Astrocyte (in vitro differentiated cells and primary cell): ENCODE results near the gene DHX58. TPM values are rescaled to one million over a fixed set of nuclear protein-coding genes. Genes with fewer than 3 reads are reported as not detected.

ENCODE experiments used
- DNase-seq: peaks from one replicate; pipeline ENCODE4 v3.0.0-alpha.2; 2010; ENCODE audit warnings: low read depth
- FAIRE-seq: peaks from 2 replicates; lab custom pipeline; 2011; peaks lifted over from hg19 to GRCh38; lab: Jason Lieb, UNC
- H2AFZ ChIP-seq: 2 replicates; pipeline ENCODE4 v1.6.0; 2012; ENCODE audit warnings: low read depth, low read length, inconsistent platforms
- H3K27ac ChIP-seq: 2 replicates; pipeline ENCODE4 v1.5.1; 2011; ENCODE audit warnings: low read depth, low read length, inconsistent platforms
- H3K27me3 ChIP-seq: 2 replicates; pipeline ENCODE4 v1.6.0; 2011; ENCODE audit warnings: low read length, inconsistent platforms; ENCODE audit not compliant: insufficient read depth
- H3K36me3 ChIP-seq: 2 replicates; pipeline ENCODE4 v1.5.1; 2011; ENCODE audit warnings: low read length, inconsistent platforms; ENCODE audit not compliant: insufficient read depth
- H3K4me1 ChIP-seq: 2 replicates; pipeline ENCODE4 v1.5.1; 2011; ENCODE audit warnings: low read length, inconsistent platforms; ENCODE audit not compliant: insufficient read depth
- H3K4me2 ChIP-seq: 2 replicates; pipeline ENCODE4 v1.6.0; 2012; ENCODE audit warnings: low read length, inconsistent platforms
- H3K4me3 ChIP-seq: 2 replicates; pipeline ENCODE4 v1.5.1; 2011; ENCODE audit warnings: low read depth, mild to moderate bottlenecking, low read length, inconsistent platforms; ENCODE audit not compliant: insufficient read depth
- H3K79me2 ChIP-seq: 2 replicates; pipeline ENCODE4 v1.6.0; 2012; ENCODE audit warnings: mild to moderate bottlenecking, low read length, inconsistent platforms; ENCODE audit not compliant: insufficient read depth
- H3K9ac ChIP-seq: 2 replicates; pipeline ENCODE4 v1.6.0; 2012; ENCODE audit warnings: mild to moderate bottlenecking, low read length, inconsistent platforms
- H3K9me3 ChIP-seq: 2 replicates; pipeline ENCODE4 v1.5.1; 2012; ENCODE audit warnings: low read depth, mild to moderate bottlenecking, low read length, inconsistent platforms; ENCODE audit not compliant: insufficient read depth
- H4K20me1 ChIP-seq: 2 replicates; pipeline ENCODE4 v1.6.0; 2012; ENCODE audit warnings: low read length, inconsistent platforms; ENCODE audit not compliant: insufficient read depth
- H3K27ac Mint-ChIP-seq: one replicate; pipeline ENCODE4 v1.8.0; 2021; ENCODE audit warnings: mild to moderate bottlenecking, mixed read lengths; ENCODE audit not compliant: unreplicated experiment
- H3K27me3 Mint-ChIP-seq: one replicate; pipeline ENCODE4 v1.8.0; 2021; ENCODE audit warnings: low read depth, mixed read lengths; ENCODE audit not compliant: unreplicated experiment
- H3K36me3 Mint-ChIP-seq: one replicate; pipeline ENCODE4 v1.8.0; 2021; ENCODE audit warnings: low read depth, mixed read lengths; ENCODE audit not compliant: unreplicated experiment
- H3K4me1 Mint-ChIP-seq: one replicate; pipeline ENCODE4 v1.8.0; 2021; ENCODE audit warnings: low read depth, mixed read lengths; ENCODE audit not compliant: unreplicated experiment
- H3K4me3 Mint-ChIP-seq: one replicate; pipeline ENCODE4 v1.8.0; 2021; ENCODE audit warnings: mild to moderate bottlenecking, moderate library complexity, mixed read lengths; ENCODE audit not compliant: unreplicated experiment
- H3K9me3 Mint-ChIP-seq: one replicate; pipeline ENCODE4 v1.8.0; 2021; ENCODE audit warnings: mild to moderate bottlenecking, mixed read lengths; ENCODE audit not compliant: unreplicated experiment
- EZH2 ChIP-seq: IDR thresholded peaks from 2 replicates; pipeline ENCODE4 v1.6.1; 2012; ENCODE audit warnings: mild to moderate bottlenecking, low read length, inconsistent platforms; ENCODE audit not compliant: insufficient read depth
- total RNA-seq: library from RNA; stranded (reverse); gene quantifications from 2 replicates; pipeline ENCODE4 v1.2.1, GENCODE V29; 2021
- TF ChIP-seq, protein P1 (sequence below): IDR thresholded peaks from 2 replicates; pipeline ENCODE4 v1.5.1; 2011; ENCODE audit warnings: low read depth, mild to moderate bottlenecking, inconsistent platforms, low read length, moderate library complexity; ENCODE audit not compliant: insufficient read depth

The DHX58 gene
- total RNA-seq, 1 donor from 2014 or later: 5.4 TPM

DNA sequence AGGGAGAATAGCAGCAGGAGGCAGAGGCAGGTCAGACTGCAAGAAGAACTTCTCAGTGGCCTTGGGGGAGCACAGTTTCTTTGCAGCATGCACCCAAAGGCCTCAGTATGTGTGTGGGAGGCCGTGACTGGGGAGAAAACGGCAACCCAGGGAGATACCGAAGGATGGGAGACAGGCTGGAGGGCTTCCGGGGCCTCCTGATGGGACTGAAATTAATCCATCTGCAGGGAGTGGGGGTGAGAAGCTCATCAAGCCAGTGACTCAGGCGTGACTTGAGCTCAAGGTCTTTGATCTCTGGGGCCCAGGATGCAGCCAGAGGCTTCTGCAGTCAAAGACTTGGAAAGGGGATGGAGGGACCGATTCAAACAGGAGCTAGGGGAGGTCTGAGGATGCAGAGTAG is 57.0 kb downstream of the DHX58 start:
- TF ChIP-seq, protein P1, sequence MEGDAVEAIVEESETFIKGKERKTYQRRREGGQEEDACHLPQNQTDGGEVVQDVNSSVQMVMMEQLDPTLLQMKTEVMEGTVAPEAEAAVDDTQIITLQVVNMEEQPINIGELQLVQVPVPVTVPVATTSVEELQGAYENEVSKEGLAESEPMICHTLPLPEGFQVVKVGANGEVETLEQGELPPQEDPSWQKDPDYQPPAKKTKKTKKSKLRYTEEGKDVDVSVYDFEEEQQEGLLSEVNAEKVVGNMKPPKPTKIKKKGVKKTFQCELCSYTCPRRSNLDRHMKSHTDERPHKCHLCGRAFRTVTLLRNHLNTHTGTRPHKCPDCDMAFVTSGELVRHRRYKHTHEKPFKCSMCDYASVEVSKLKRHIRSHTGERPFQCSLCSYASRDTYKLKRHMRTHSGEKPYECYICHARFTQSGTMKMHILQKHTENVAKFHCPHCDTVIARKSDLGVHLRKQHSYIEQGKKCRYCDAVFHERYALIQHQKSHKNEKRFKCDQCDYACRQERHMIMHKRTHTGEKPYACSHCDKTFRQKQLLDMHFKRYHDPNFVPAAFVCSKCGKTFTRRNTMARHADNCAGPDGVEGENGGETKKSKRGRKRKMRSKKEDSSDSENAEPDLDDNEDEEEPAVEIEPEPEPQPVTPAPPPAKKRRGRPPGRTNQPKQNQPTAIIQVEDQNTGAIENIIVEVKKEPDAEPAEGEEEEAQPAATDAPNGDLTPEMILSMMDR: no peak
- TF ChIP-seq EZH2: no peak
- H3K4me3 ChIP-seq: no peak overlapping the region
- H3K27me3 ChIP-seq: peaks cover 34% of the 10 kb centered on the region
- Mint-ChIP-seq H3K27me3 (peaks cover 57% of the 10 kb centered on the region), H3K9me3 (no peaks in the 10 kb centered on the region), H3K4me1 (peaks cover 6% of the 10 kb centered on the region), H3K36me3 (peaks cover 2% of the 10 kb centered on the region), H3K27ac (no peak overlapping the region), H3K4me3 (no peak overlapping the region)
- H3K9ac ChIP-seq: no peak overlapping the region
- no peak overlapping the region for H3K27ac ChIP-seq
- H3K4me1 ChIP-seq: no peaks in the 10 kb centered on the region
- no peak for FAIRE-seq
- no peak overlapping the region for H2AFZ ChIP-seq
- no peak overlapping the region for H3K4me2 ChIP-seq
- H3K9me3 ChIP-seq: no peaks in the 10 kb centered on the region
- H3K79me2 ChIP-seq: no peaks in the 10 kb centered on the region
- H3K36me3 ChIP-seq: no peaks in the 10 kb centered on the region
- H4K20me1 ChIP-seq: no peaks in the 10 kb centered on the region
- DNase-seq: no peak

DNA sequence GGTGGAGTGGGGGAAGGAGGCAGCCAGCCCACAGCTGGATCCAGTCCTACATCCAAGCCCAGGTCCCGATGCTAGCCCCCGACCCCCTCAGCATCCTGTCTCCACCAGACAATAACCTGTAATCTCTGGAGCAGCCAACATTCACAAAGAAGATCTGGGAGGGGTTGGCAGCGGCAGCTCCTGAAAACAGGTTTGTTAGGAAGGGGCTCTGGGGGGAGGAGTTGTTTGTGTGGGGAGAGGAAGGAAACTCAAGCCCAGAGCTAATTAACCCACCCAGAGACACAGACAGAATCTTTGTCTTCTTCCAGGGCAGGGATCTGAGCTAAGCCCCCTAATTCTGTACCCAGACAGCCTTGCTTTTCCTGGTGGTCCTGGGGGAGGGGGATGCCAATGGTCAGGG is 57.5 kb downstream of the DHX58 start:
- H3K36me3 ChIP-seq: no peaks in the 10 kb centered on the region
- TF ChIP-seq EZH2: no peak
- TF ChIP-seq, protein P1: no peak
- H4K20me1 ChIP-seq: no peaks in the 10 kb centered on the region
- no peak overlapping the region for H3K4me3 Mint-ChIP-seq
- no peaks in the 10 kb centered on the region for H3K9me3 ChIP-seq
- no peak overlapping the region for H2AFZ ChIP-seq
- H3K9me3 Mint-ChIP-seq: no peaks in the 10 kb centered on the region
- no peaks in the 10 kb centered on the region for H3K79me2 ChIP-seq
- no peak overlapping the region for H3K4me2 ChIP-seq
- DNase-seq (no peak), FAIRE-seq (no peak)
- peaks cover 34% of the 10 kb centered on the region for H3K27me3 ChIP-seq
- H3K36me3 Mint-ChIP-seq: peaks cover under 1% of the 10 kb centered on the region
- no peak overlapping the region for H3K4me3 ChIP-seq
- H3K9ac ChIP-seq: no peak overlapping the region
- peaks cover 1% of the 10 kb centered on the region for H3K4me1 ChIP-seq
- H3K27ac ChIP-seq: no peak overlapping the region
- H3K4me1 Mint-ChIP-seq: peaks cover 6% of the 10 kb centered on the region
- peaks cover 54% of the 10 kb centered on the region for H3K27me3 Mint-ChIP-seq
- H3K27ac Mint-ChIP-seq: no peak overlapping the region

DNA sequence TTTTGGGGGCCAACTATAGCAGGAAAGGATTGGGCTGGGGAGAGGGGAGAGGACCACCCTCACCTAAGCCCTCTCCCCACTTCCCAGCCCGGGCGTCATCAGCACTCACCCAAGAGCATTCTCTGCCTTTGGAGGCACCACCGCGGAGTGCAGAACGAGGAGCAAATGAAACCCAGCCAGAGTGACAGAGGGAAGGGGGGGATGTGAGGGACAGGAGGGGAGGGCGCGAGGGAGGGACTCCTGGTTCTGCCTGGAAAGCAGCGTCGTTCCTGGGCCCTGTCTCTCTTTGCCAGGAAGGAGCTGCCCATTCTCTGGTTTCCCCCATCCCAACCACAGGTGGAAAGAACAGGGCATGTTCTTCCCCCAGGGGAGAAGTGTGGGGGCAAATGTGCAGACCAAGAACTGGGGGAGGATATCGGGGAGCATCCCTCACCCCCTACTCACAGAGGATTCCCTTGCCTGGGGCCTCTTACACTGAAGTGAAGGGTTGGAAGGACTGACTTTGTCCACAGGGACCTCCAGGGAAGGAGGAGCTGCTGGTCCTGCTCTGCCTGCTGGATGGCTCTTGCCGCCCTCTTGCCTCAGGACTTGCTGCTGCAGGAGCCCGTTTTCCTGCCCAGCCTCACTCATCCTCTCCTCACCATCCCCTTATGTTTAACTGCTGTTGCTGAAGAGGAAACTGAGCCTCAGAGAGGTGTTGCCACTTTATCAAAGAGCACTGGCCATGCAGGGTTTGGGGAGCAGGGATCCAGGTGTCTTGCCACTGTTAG is 58.6 kb downstream of the DHX58 start:
- no peak overlapping the region for H2AFZ ChIP-seq
- no peaks in the 10 kb centered on the region for H3K36me3 ChIP-seq
- no peak overlapping the region for H3K4me3 ChIP-seq
- H3K27me3 Mint-ChIP-seq: peaks cover 57% of the 10 kb centered on the region
- no peak overlapping the region for H3K27ac ChIP-seq
- H3K27me3 ChIP-seq: peaks cover 43% of the 10 kb centered on the region
- no peak for TF ChIP-seq EZH2
- TF ChIP-seq, protein P1: no peak
- no peaks in the 10 kb centered on the region for H4K20me1 ChIP-seq
- H3K36me3 Mint-ChIP-seq: no peaks in the 10 kb centered on the region
- FAIRE-seq (no peak), DNase-seq (no peak)
- H3K79me2 ChIP-seq: no peaks in the 10 kb centered on the region
- H3K4me1 Mint-ChIP-seq: peaks cover 6% of the 10 kb centered on the region
- no peak overlapping the region for H3K4me2 ChIP-seq
- H3K4me3 Mint-ChIP-seq: no peak overlapping the region
- H3K9ac ChIP-seq: no peak overlapping the region
- no peaks in the 10 kb centered on the region for H3K9me3 Mint-ChIP-seq
- H3K27ac Mint-ChIP-seq: no peak overlapping the region
- H3K9me3 ChIP-seq: no peaks in the 10 kb centered on the region
- peaks cover 2% of the 10 kb centered on the region for H3K4me1 ChIP-seq
